GM18526 (cell line): Measurements from ENCODE around the gene ITCH.

Experiments
- POLR2A ChIP-seq: IDR thresholded peaks from 3 replicates; pipeline ENCODE4 v1.6.1; 2011; ENCODE audit not compliant: insufficient read length; ENCODE audit errors: extremely low read depth

The ITCH gene

GRCh38 chr20:34445177-34446065 is 82.3 kb downstream of the ITCH start:
- no peak for TF ChIP-seq POLR2A

GRCh38 chr20:34448517-34448916 is 85.4 kb downstream of the ITCH start:
- TF ChIP-seq POLR2A, result no peak

GRCh38 chr20:34449674-34450592 is 86.9 kb downstream of the ITCH start:
- no peak for TF ChIP-seq POLR2A

DNA sequence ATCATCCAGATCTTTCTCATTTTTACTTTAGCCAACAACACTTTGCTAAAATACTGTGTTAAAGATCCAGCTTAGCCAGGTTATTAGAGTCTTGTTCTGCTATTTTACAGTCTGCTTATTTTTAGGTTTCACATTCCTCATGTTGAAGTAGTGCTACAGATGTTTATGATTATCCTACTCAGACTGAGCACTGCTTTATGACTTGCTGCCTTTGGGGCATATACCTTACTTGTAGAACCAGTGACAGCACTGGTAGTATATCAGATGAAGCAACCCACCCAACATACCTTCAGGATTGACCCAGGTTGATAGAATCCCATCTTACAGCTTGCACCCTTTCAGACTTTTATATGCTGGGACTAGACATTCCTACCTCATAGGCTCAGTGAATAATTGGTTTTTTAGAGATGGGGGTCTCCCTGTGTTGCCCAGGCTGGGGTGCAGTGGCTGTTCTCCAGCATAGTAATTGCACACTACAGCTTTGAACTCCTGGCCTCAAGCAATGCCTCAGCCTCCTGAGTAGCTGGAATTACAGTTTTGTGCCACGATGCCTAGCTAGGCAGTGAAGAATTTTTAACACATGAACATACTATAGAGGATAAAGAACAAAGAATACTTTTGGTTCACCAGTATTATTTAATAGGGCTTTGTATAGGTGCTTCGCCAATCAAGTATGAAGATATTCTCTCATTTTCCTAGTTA is 89.4 kb downstream of the ITCH start:
- no peak for TF ChIP-seq POLR2A

DNA sequence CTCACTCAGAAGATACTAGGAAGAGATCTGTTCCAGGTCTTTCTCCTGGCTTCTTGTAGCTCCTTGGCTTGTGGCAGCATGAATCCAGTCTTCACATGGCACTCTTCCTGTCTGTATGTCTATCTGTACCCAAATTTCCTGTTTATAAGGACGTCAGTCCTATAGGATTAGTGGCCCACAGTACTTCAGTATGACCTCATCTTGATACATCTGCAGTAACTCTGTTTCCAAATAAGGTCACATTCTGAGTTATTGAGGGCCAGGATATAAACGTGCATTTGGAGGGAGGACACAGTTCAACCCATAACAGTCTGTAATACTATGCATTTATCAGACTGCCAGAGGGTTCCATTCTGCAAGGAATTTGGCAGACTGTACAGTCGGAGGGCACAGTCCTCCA is 95.6 kb downstream of the ITCH start:
- no peak for TF ChIP-seq POLR2A

DNA sequence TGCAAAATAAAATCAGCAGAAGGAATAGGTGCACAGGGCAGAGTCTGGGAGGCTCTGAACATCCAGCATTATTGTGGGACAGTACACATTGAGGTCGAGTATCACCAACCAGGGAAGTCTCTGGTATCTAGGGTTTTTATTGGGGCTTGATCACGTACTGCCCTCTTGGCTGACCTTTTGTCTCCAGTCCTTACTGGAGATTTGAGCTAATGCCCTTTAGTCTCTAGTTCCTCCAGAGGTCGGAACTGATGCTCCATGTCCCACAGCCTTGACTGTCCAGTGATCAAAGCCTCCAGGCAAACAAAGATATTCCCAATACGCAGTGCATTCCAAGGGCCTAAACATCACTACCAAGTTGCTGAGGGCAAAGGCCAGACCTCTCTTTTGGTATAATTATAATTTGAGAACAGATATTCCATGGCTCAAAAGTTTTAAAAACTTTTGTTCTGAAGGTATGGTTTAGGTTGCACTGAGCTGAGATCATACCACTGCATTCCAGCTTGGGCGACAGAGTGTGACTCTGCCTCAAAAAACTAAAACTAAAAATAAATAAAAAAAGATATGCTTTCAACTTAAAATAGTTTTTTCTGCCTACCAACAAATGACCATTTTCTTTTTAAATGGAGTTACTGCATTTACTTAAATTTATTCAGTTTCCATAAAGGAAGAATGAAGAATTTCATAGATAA is 96.3 kb downstream of the ITCH start:
- no peak for TF ChIP-seq POLR2A

- no peak for TF ChIP-seq POLR2A
These were observed 98.7 kb downstream of the ITCH start for GRCh38 chr20:34461779-34462087.

- TF ChIP-seq POLR2A, result no peak
These were observed 105.9 kb downstream of the ITCH start for GRCh38 chr20:34468951-34469350.

- no peak for TF ChIP-seq POLR2A
These were observed 109.3 kb downstream of the ITCH start for GRCh38 chr20:34472246-34472925.

DNA sequence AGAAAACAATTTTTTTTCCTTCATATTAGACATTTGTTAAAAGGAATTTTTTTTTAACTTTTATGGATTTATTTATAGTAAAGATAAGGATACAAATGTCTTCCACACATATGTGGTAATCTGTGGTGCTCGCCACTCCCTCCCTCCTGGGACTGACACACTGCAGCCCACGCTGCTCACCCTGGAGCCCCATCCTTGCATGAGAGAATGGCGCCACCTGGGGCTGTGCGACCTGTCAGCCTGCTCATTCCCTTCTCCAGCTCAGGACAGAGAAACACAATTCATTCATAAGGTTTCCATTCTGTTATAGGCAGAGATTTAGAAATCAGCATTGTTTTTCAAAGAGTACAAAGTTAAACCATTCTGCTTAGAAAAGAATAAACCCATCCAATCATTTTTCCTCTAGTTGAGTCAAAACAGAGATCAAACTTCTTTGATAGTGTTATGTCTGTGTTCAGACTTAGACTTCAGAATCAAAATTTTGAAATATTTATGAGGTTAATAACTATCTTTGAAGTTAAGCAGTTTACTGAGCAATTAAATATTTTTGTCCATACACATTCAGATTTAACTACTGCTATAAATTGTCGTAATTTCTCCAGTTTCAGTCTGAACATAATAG is 110.3 kb downstream of the ITCH start:
- TF ChIP-seq POLR2A, result no peak

DNA sequence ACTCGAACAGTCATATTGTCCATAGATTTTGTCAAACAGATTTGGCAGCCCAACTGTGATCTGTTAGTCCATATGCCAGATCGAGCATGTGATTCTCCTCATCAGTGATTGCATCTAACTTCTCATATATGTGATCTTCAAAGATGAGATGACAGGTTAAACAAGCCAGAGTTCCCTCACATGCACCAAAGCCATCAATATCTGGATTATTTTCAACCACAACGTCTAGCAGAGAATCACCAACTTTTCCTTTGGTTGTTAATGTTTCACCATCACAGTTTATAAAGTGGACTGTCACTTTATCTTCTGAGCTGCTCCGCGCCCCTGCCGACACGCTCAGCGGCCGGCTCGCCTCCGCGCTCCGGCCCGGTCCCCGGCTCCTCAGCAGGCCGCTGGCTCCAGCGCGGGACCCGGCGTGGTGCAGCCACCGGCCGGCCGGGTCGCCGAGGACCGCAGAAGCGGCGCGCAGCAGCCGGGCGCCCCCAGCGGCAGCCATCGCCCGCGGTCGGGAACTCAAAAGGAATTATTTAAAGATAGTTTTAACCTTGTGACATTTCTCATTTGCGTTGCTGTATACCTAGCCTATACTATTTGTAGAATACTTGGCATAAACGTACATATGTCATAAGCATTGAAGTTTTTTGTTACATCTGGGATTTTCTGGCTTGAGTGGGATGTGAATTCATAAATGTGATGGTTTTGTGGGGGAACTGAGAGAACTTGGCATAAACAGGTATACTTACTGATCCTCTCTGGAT is 113.1 kb downstream of the ITCH start:
- TF ChIP-seq POLR2A, result no peak

DNA sequence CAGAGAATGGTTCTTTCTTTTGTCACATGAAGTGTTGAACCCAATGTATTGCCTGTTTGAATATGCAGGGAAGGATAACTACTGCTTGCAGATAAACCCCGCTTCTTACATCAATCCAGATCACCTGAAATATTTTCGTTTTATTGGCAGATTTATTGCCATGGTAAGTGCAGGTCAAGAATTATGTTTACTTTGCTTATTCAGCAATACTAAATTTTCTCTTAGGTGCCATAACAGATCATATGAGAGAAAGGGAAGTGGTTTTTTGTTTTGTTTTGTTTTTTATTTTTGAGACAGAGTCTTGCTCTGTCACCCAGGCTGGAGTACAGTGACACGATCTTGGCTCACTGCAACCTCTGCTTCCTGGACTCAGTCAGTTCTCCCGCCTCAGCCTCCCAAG is 116.6 kb downstream of the ITCH start:
- no peak for TF ChIP-seq POLR2A

DNA sequence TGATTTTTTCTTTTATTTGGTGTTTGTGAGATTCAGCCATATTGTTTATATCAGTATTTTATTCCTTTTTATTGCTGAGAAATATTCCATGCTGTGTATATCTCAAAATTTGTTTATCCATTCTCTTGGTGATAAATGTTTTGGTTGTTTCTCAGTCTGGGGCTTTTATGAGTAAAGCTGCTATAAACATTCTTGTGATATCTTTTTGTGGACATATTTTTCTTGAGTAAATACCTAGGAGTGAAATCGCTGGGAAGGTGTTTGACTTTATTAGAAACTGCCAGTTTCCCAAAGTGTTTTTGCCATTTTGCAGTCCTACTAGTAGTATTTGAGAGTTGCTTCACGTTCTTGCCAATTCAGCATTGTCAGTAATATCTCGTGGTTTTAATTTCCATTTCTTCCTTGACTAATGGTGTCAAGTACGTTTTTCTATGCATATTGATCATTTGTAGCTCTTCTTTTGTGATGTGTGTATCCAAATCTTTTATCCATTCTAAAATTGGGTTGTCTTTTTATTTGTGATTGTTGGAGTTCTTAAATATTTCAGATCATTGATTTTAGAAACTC is 122.1 kb downstream of the ITCH start:
- TF ChIP-seq POLR2A, result no peak
